HG03442 (cell line): ENCODE data around the gene CAMK1D.
"Not testable (repeated sequence)": the region's sequence is repeated elsewhere in the genome, so short reads cannot be mapped to it uniquely, and the experiment has no call there.

Source experiments
- ATAC-seq: cut with Tn5 transposase; IDR thresholded peaks from one replicate; pipeline ENCODE4 v1.9.1; 2021; ENCODE audit warnings: mild to moderate bottlenecking, moderate library complexity; ENCODE audit not compliant: unreplicated experiment

Gene CAMK1D

GRCh38 chr10:12489357-12489756 is 140.0 kb downstream of the CAMK1D start:
- no peak for ATAC-seq

GRCh38 chr10:12489806-12490205 is 140.5 kb downstream of the CAMK1D start:
- ATAC-seq: no peak

- ATAC-seq: no peak
Observed at GRCh38 chr10:12490963-12491362, 141.6 kb downstream of the CAMK1D start.

GRCh38 chr10:12491491-12491890 is 142.1 kb downstream of the CAMK1D start:
- ATAC-seq: no peak

- no peak for ATAC-seq
Observed at GRCh38 chr10:12492016-12492415, 142.7 kb downstream of the CAMK1D start.

GRCh38 chr10:12497046-12497445 is 147.7 kb downstream of the CAMK1D start:
- ATAC-seq: not testable (repeated sequence)

GRCh38 chr10:12499076-12499986 is 150.0 kb downstream of the CAMK1D start:
- no peak for ATAC-seq

GRCh38 chr10:12500381-12501303 is 151.3 kb downstream of the CAMK1D start:
- no peak for ATAC-seq

- no peak for ATAC-seq
Observed at GRCh38 chr10:12501324-12501723, 152.0 kb downstream of the CAMK1D start.

- no peak for ATAC-seq
Observed at GRCh38 chr10:12501841-12502525, 152.6 kb downstream of the CAMK1D start.

GRCh38 chr10:12502526-12503274 is 153.4 kb downstream of the CAMK1D start:
- ATAC-seq: no peak

GRCh38 chr10:12503311-12503710 is 154.0 kb downstream of the CAMK1D start:
- ATAC-seq: no peak

- ATAC-seq: no peak
Observed at GRCh38 chr10:12504176-12504575, 154.8 kb downstream of the CAMK1D start.

- no peak for ATAC-seq
Observed at GRCh38 chr10:12504628-12505027, 155.3 kb downstream of the CAMK1D start.

- no peak for ATAC-seq
Observed at GRCh38 chr10:12505683-12506082, 156.3 kb downstream of the CAMK1D start.

- no peak for ATAC-seq
Observed at GRCh38 chr10:12507165-12507850, 158.0 kb downstream of the CAMK1D start.

GRCh38 chr10:12508165-12508564 is 158.8 kb downstream of the CAMK1D start:
- ATAC-seq: no peak

- ATAC-seq: no peak
Observed at GRCh38 chr10:12509016-12509793, 159.9 kb downstream of the CAMK1D start.

- no peak for ATAC-seq
Observed at GRCh38 chr10:12509794-12510100, 160.4 kb downstream of the CAMK1D start.
